ENCODE results near the gene MAP3K10.

- TF ChIP-seq, protein P1, sequence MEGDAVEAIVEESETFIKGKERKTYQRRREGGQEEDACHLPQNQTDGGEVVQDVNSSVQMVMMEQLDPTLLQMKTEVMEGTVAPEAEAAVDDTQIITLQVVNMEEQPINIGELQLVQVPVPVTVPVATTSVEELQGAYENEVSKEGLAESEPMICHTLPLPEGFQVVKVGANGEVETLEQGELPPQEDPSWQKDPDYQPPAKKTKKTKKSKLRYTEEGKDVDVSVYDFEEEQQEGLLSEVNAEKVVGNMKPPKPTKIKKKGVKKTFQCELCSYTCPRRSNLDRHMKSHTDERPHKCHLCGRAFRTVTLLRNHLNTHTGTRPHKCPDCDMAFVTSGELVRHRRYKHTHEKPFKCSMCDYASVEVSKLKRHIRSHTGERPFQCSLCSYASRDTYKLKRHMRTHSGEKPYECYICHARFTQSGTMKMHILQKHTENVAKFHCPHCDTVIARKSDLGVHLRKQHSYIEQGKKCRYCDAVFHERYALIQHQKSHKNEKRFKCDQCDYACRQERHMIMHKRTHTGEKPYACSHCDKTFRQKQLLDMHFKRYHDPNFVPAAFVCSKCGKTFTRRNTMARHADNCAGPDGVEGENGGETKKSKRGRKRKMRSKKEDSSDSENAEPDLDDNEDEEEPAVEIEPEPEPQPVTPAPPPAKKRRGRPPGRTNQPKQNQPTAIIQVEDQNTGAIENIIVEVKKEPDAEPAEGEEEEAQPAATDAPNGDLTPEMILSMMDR (IDR thresholded peaks at IDR 0.05): no peak
- TF ChIP-seq TCF7L2 (IDR thresholded peaks at IDR 0.05; ENCODE audit: low read depth, low read length): no peak
Measured at GRCh38 chr19:40147338-40147692, 43.9 kb upstream of the MAP3K10 start.

All from Panc1 (cell line).